IMR-90 (cell line): ENCODE measurements around the gene PDGFC. TPM values are rescaled to one million over a fixed set of nuclear protein-coding genes. Genes with fewer than 3 reads are reported as not detected.

Experiments
- ATAC-seq: fragments of 200-7000 bp; cut with Tn5 transposase; 2 replicates; pipeline ENCODE4 v1.9.1; 2020; ENCODE audit warnings: low read depth, mild to moderate bottlenecking, moderate library complexity
- BruUV-seq: library from RNA; stranded (reverse); fragments of 400-500 nt; replicated peaks from 2 replicates; lab custom pipeline; 2021; lab: Mats Ljungman, UMichigan
- CTCF ChIA-PET: fragments of 300-600 bp; formaldehyde crosslinking; extraction: SDS; loops from one replicate; lab custom pipeline; 2021; ENCODE audit warnings: antibody characterized with exemption; lab: Yijun Ruan, JAX
- POLR2A ChIA-PET: fragments of 300-600 bp; sonication (Branson Sonifier 250); formaldehyde crosslinking; loops from one replicate; lab custom pipeline; 2022; ENCODE audit warnings: antibody characterized with exemption; ENCODE audit not compliant: unreplicated experiment; lab: Charles Lee
- DNase-seq: peaks from one replicate; pipeline ENCODE4 v3.0.0; 2013
- H2AFZ ChIP-seq: replicated peaks from 2 replicates; pipeline ENCODE3; 2013; ENCODE audit warnings: low read length, mild to moderate bottlenecking; ENCODE audit not compliant: poor library complexity
- H2AK5ac ChIP-seq: 2 replicates; pipeline ENCODE4 v1.6.1; 2013; ENCODE audit warnings: low read depth, low read length, inconsistent platforms
- H2AK9ac ChIP-seq: replicated peaks from 2 replicates; pipeline ENCODE3; 2013; ENCODE audit warnings: mild to moderate bottlenecking, low read depth, low read length, moderate library complexity; ENCODE audit not compliant: poor library complexity
- H2BK120ac ChIP-seq: 2 replicates; pipeline ENCODE4 v1.6.1; 2013; ENCODE audit warnings: low read depth, low read length, inconsistent platforms
- H2BK15ac ChIP-seq: 3 replicates; pipeline ENCODE4 v1.6.1; 2013; ENCODE audit warnings: low read depth, low read length, inconsistent platforms
- H2BK20ac ChIP-seq: 2 replicates; pipeline ENCODE4 v1.6.1; 2013; ENCODE audit warnings: low read depth, mild to moderate bottlenecking, inconsistent platforms, low read length, moderate library complexity
- H2BK5ac ChIP-seq: 2 replicates; pipeline ENCODE4 v1.6.1; 2013; ENCODE audit warnings: mild to moderate bottlenecking, low read depth, low read length, inconsistent platforms; ENCODE audit not compliant: poor library complexity, severe bottlenecking
- H3K14ac ChIP-seq: replicated peaks from 2 replicates; pipeline ENCODE4 v1.6.1; 2013; ENCODE audit warnings: low read depth, low read length, inconsistent platforms
- H3K18ac ChIP-seq: 2 replicates; pipeline ENCODE4 v1.6.1; 2013; ENCODE audit warnings: low read depth, low read length, control low read depth
- H3K23ac ChIP-seq: 2 replicates; pipeline ENCODE4 v1.6.1; 2013; ENCODE audit warnings: low read depth, low read length, inconsistent platforms
- H3K27ac ChIP-seq: 2 replicates; pipeline ENCODE4 v1.5.1; 2013; ENCODE audit warnings: mild to moderate bottlenecking, control low read depth, low read length; ENCODE audit not compliant: insufficient read depth
- H3K27me3 ChIP-seq: 2 replicates; pipeline ENCODE4 v1.6.1; 2013; ENCODE audit warnings: low read length; ENCODE audit not compliant: control insufficient read depth, insufficient read depth
- H3K36me3 ChIP-seq: 2 replicates; pipeline ENCODE4 v1.6.1; 2013; ENCODE audit warnings: low read length, mixed read lengths; ENCODE audit not compliant: control insufficient read depth, insufficient read depth
- H3K4ac ChIP-seq: 2 replicates; pipeline ENCODE4 v1.6.1; 2013; ENCODE audit warnings: low read depth, low read length, inconsistent platforms
- H3K4me1 ChIP-seq: 2 replicates; pipeline ENCODE4 v1.6.1; 2013; ENCODE audit warnings: low read length, mixed read lengths; ENCODE audit not compliant: control insufficient read depth, insufficient read depth
- H3K4me2 ChIP-seq: 2 replicates; pipeline ENCODE4 v1.6.1; 2013; ENCODE audit warnings: low read depth, mild to moderate bottlenecking, control low read depth, low read length, moderate library complexity
- H3K4me3 ChIP-seq: 2 replicates; pipeline ENCODE4 v1.5.1; 2013; ENCODE audit warnings: low read depth, mild to moderate bottlenecking, control low read depth, low read length, moderate library complexity; ENCODE audit not compliant: insufficient read depth
- H3K56ac ChIP-seq: 2 replicates; pipeline ENCODE4 v1.6.1; 2013; ENCODE audit warnings: low read length, inconsistent platforms; ENCODE audit not compliant: insufficient read depth; ENCODE audit errors: extremely low read depth
- H3K79me1 ChIP-seq, 2 experiments: 2 replicates each; pipeline ENCODE4 v1.6.1; 2013; ENCODE audit warnings: low read length in 2 of 2, inconsistent platforms in 1 of 2, low read depth in 1 of 2
- H3K9ac ChIP-seq: 2 replicates; pipeline ENCODE4 v1.6.1; 2013; ENCODE audit warnings: low read depth, low read length, control low read depth
- H3K9me1 ChIP-seq: 2 replicates; pipeline ENCODE4 v1.6.1; 2013; ENCODE audit warnings: low read length, inconsistent platforms; ENCODE audit not compliant: insufficient read depth
- H3K9me3 ChIP-seq: 2 replicates; pipeline ENCODE4 v1.6.1; 2013; ENCODE audit warnings: low read length; ENCODE audit not compliant: control insufficient read depth, insufficient read depth
- H4K20me1 ChIP-seq: 2 replicates; pipeline ENCODE4 v1.6.1; 2013; ENCODE audit warnings: low read length, inconsistent platforms; ENCODE audit not compliant: insufficient read depth
- H4K5ac ChIP-seq: 2 replicates; pipeline ENCODE4 v1.6.1; 2013; ENCODE audit warnings: mild to moderate bottlenecking, low read depth, low read length, control low read depth
- H4K8ac ChIP-seq, 2 experiments: 2 replicates each; pipeline ENCODE4 v1.6.1; 2013; ENCODE audit warnings: low read depth in 2 of 2, low read length in 2 of 2, control low read depth in 1 of 2, inconsistent platforms in 1 of 2
- H4K91ac ChIP-seq: 2 replicates; pipeline ENCODE4 v1.6.1; 2013; ENCODE audit warnings: low read depth, low read length, inconsistent platforms; ENCODE audit not compliant: insufficient read depth
- BHLHE40 ChIP-seq: fragments of 150-350 bp; IDR thresholded peaks from 2 replicates; pipeline ENCODE4 v1.6.1; 2016; ENCODE audit warnings: mild to moderate bottlenecking, low read depth, low read length
- CEBPB ChIP-seq: IDR thresholded peaks from 2 replicates; pipeline ENCODE4 v1.6.1; 2012; ENCODE audit warnings: low read depth, low read length, improper control_type of control experiment
- CHD1 ChIP-seq: IDR thresholded peaks from 2 replicates; pipeline ENCODE4 v1.6.1; 2012; ENCODE audit warnings: low read depth, low read length, improper control_type of control experiment
- FOS ChIP-seq: fragments of 150-350 bp; IDR thresholded peaks from 2 replicates; pipeline ENCODE4 v1.6.1; 2016; ENCODE audit warnings: low read depth, low read length
- MAFK ChIP-seq: IDR thresholded peaks from 2 replicates; pipeline ENCODE4 v1.6.1; 2012; ENCODE audit warnings: low read depth, low read length, improper control_type of control experiment
- MAZ ChIP-seq: IDR thresholded peaks from 2 replicates; pipeline ENCODE4 v1.6.1; 2012; ENCODE audit warnings: low read depth, mild to moderate bottlenecking, low read length, improper control_type of control experiment, moderate library complexity, borderline replicate concordance
- NFE2L2 ChIP-seq: fragments of 150-350 bp; IDR thresholded peaks from 2 replicates; pipeline ENCODE4 v1.6.1; 2016; ENCODE audit warnings: low read depth, mild to moderate bottlenecking, low read length
- POLR2A ChIP-seq: IDR thresholded peaks from 2 replicates; pipeline ENCODE4 v1.6.1; 2012; ENCODE audit warnings: mild to moderate bottlenecking, low read depth, low read length
- RCOR1 ChIP-seq: IDR thresholded peaks from 2 replicates; pipeline ENCODE4 v1.6.1; 2012; ENCODE audit warnings: mild to moderate bottlenecking, low read length, improper control_type of control experiment; ENCODE audit not compliant: insufficient replicate concordance
- RFX5 ChIP-seq: IDR thresholded peaks from 2 replicates; pipeline ENCODE4 v1.8.0; 2012; ENCODE audit warnings: low read depth, mild to moderate bottlenecking, low read length, moderate library complexity
- SMC3 ChIP-seq: fragments of 150-350 bp; IDR thresholded peaks from 2 replicates; pipeline ENCODE4 v1.6.1; 2016; ENCODE audit warnings: low read depth, mild to moderate bottlenecking, antibody characterized with exemption, low read length, moderate library complexity
- WGBS, 2 experiments: methylation state at CpG; one replicate each; pipeline versions ENCODE4 v1.1.5 to v1.1.7; 2013; ENCODE audit warnings: missing lambda C conversion rate in 2 of 2; ENCODE audit not compliant: insufficient read length in 1 of 2; ENCODE audit errors: extremely low coverage in 2 of 2; 5-methylcytosine and 5-hydroxymethylcytosine counted together
- dilution Hi-C: fragments of 300-500 bp; cut with HindIII; formaldehyde crosslinking; loops from one replicate; pipeline ENCODE4 v1.14.3; 2018; ENCODE audit warnings: low sequenced_read_pairs; ENCODE audit not compliant: unreplicated experiment
- in situ Hi-C: fragments of 300-500 bp; cut with MboI; formaldehyde crosslinking; loops from 3 replicates; pipeline ENCODE4 v1.14.3; 2019; ENCODE audit warnings: low sequenced_read_pairs, inconsistent platforms, mixed read lengths
- intact Hi-C: fragments of 100-400 bp; cut with micrococcal nuclease; formaldehyde crosslinking; loops from 2 replicates; pipeline ENCODE4 v1.10.0; 2022
- polyA plus RNA-seq, 3 experiments: library from polyadenylated mRNA; depleted of rRNA; stranded (reverse); fragments of >200 nt; gene quantifications; 2 replicates each; pipeline ENCODE4 v1.2.3, GENCODE V29; 2012; ENCODE audit warnings: low replicate concordance in 1 of 3
- total RNA-seq: library from RNA; depleted of rRNA; stranded (reverse); fragments of >200 nt; gene quantifications from 2 replicates; pipeline ENCODE4 v1.2.3, GENCODE V29; 2012
- TF ChIP-seq, protein P1 (sequence below): conservative IDR thresholded peaks from 2 replicates; pipeline ENCODE4 v1.5.1; 2012; ENCODE audit warnings: mild to moderate bottlenecking, low read depth, low read length, improper control_type of control experiment
- TF ChIP-seq, protein P2 (sequence below): fragments of 150-350 bp; IDR thresholded peaks from 2 replicates; pipeline ENCODE4 v1.6.1; 2017; ENCODE audit warnings: mild to moderate bottlenecking, antibody characterized with exemption, low read length, low read depth
- TF ChIP-seq, protein P3 (sequence below): fragments of 150-350 bp; IDR thresholded peaks from 2 replicates; pipeline ENCODE4 v1.6.1; 2016; ENCODE audit warnings: low read depth, mild to moderate bottlenecking, low read length, moderate library complexity, borderline replicate concordance

Gene PDGFC
- total and polyA plus RNA-seq, 2 of the 4 experiments (the other 2 are of a cell fraction), result 19.8 to 90.7 TPM

DNA sequence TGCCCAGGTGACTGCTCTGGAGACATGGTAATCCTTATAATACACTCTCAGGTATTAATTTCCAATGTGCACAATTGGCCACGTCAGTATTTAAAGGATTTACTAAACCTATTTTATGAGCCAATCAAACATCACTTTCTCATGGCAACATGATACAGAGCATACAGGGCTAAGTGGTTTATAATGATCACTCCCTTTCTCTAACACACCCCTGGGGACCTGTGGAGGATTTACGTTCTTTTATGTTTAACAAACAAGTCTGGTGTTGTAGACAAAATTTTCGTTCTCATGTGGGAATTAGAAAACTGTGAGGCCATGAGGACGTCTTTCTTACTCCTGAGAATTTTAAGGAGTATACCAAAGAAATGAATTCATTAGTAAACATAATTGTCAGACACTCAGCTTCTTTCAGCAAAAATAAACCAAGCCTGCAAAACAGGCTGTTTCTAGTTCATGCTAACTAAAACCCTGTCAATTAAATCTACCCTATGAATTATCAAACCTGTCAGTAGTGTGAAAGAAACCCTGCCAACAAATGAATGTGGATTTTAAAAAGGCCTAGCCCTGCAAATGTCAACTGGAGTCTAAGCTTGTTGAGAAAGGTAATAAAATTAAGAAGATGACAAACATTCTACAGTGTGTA, 155.8 kb downstream of the PDGFC start:
- Histone ChIP-seq H2AFZ (no peak overlapping the region), H4K8ac (no peak overlapping the region), H2AK9ac (no peak overlapping the region), H2BK15ac (no peak overlapping the region), H2AK5ac (no peak overlapping the region), H3K79me1 (peaks cover 25 to 34% of the 10 kb centered on the region in 2 experiments), H3K4ac (no peak overlapping the region), H3K4me1 (peaks cover 4% of the 10 kb centered on the region), H3K4me3 (no peak overlapping the region), H4K20me1 (no peaks in the 10 kb centered on the region), H3K4me2 (no peak overlapping the region), H2BK20ac (no peak overlapping the region), H3K23ac (no peak overlapping the region), H4K91ac (no peak overlapping the region), H2BK5ac (no peak overlapping the region), H3K18ac (no peak overlapping the region), H3K56ac (no peak overlapping the region), H3K9ac (no peak overlapping the region), H3K27ac (no peak overlapping the region), H3K9me3 (no peaks in the 10 kb centered on the region), H4K5ac (no peak overlapping the region), H3K9me1 (peaks cover 12% of the 10 kb centered on the region; the same call in 1 of the 2 replicates), H2BK120ac (no peak overlapping the region), H3K27me3 (no peaks in the 10 kb centered on the region), H3K36me3 (no peaks in the 10 kb centered on the region), H3K14ac (no peak overlapping the region)
- BruUV-seq, result no TSS peak
- ChIA-PET CTCF (no interaction called here), POLR2A (no interaction called here)
- TF ChIP-seq BHLHE40 (no peak), CEBPB (no peak), MAFK (no peak), RFX5 (no peak), FOS (no peak), NFE2L2 (no peak), MAZ (no peak), POLR2A (no peak), SMC3 (no peak), CHD1 (no peak), RCOR1 (no peak)
- TF ChIP-seq, protein P1, sequence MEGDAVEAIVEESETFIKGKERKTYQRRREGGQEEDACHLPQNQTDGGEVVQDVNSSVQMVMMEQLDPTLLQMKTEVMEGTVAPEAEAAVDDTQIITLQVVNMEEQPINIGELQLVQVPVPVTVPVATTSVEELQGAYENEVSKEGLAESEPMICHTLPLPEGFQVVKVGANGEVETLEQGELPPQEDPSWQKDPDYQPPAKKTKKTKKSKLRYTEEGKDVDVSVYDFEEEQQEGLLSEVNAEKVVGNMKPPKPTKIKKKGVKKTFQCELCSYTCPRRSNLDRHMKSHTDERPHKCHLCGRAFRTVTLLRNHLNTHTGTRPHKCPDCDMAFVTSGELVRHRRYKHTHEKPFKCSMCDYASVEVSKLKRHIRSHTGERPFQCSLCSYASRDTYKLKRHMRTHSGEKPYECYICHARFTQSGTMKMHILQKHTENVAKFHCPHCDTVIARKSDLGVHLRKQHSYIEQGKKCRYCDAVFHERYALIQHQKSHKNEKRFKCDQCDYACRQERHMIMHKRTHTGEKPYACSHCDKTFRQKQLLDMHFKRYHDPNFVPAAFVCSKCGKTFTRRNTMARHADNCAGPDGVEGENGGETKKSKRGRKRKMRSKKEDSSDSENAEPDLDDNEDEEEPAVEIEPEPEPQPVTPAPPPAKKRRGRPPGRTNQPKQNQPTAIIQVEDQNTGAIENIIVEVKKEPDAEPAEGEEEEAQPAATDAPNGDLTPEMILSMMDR, result no peak
- TF ChIP-seq, protein P2, sequence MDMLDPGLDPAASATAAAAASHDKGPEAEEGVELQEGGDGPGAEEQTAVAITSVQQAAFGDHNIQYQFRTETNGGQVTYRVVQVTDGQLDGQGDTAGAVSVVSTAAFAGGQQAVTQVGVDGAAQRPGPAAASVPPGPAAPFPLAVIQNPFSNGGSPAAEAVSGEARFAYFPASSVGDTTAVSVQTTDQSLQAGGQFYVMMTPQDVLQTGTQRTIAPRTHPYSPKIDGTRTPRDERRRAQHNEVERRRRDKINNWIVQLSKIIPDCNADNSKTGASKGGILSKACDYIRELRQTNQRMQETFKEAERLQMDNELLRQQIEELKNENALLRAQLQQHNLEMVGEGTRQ, result no peak
- TF ChIP-seq, protein P3, sequence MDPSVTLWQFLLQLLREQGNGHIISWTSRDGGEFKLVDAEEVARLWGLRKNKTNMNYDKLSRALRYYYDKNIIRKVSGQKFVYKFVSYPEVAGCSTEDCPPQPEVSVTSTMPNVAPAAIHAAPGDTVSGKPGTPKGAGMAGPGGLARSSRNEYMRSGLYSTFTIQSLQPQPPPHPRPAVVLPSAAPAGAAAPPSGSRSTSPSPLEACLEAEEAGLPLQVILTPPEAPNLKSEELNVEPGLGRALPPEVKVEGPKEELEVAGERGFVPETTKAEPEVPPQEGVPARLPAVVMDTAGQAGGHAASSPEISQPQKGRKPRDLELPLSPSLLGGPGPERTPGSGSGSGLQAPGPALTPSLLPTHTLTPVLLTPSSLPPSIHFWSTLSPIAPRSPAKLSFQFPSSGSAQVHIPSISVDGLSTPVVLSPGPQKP, result no peak
- ATAC-seq (no peak), DNase-seq (no peak)
- dilution Hi-C loops, result no loop called here
- in situ Hi-C loops, result no loop called here
- intact Hi-C loops, result no loop called here
- WGBS, 2 experiments, result no CpG with 5 or more reads among the region's 4 CpGs
